ENCODE data around the gene KCNJ8.
"Not testable (repeated sequence)": the region's sequence is repeated elsewhere in the genome, so short reads cannot be mapped to it uniquely, and the experiment has no call there.

KCNJ8 gene

DNA sequence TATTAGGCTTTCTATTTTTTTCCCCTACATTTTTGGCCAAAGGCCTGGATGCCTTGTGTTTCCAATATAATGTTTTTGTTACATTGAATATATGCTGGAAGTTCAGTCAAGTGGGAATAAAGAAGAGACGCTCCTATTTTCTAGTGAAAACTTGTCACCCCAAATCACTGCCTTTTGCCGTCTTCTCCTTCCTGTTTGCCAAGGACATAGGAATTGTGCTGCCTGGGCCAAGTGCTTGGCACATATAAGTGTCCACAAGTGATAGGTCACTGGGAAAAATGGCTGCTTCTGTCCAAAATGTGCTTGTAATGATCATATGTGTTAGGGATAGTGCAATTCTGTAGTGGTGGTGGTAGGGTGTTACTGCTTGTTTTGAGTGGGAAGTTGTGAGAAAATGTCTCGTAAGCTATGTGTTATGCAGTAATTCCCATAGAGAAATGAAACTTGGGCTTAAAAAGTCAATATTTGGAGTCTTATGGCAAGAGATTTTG lies 11.6 kb upstream of the KCNJ8 start:
- no peak for DNase-seq (ENCODE audit: low read depth)

- not testable (repeated sequence) for DNase-seq (ENCODE audit: low read depth)
Observed at GRCh38 chr12:21782723-21783122, 8.2 kb upstream of the KCNJ8 start.

GRCh38 chr12:21780786-21781185 lies 6.3 kb upstream of the KCNJ8 start:
- DNase-seq (ENCODE audit: low read depth), result no peak

GRCh38 chr12:21776175-21776574 lies 1.7 kb upstream of the KCNJ8 start:
- DNase-seq (ENCODE audit: low read depth), result no peak

GRCh38 chr12:21775133-21775820 lies 771 bp upstream of the KCNJ8 start:
- no peak for DNase-seq (ENCODE audit: low read depth)

- DNase-seq (ENCODE audit: low read depth), result no peak
Observed at GRCh38 chr12:21773806-21774205, 700 bp downstream of the KCNJ8 start.

GRCh38 chr12:21773263-21773741 lies 1.2 kb downstream of the KCNJ8 start:
- no peak for DNase-seq (ENCODE audit: low read depth)

DNA sequence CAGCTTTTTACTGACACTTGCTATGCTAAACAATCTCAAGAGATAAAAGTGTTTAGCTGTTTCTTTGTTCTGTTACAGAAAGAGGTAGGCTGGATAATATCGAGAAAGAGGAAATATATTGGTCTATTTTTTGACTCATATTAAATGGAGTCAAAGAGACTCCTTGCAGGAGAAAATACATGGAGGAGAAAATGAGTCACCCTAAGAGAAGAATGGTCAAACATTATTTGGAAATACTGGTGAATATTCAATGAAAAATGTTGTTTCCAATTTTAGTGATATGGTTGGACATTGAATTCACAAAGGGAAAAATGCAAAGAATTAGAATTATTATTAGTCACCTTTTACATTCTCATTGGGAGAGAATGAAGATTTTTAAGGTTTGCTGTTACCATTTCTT lies 3.2 kb downstream of the KCNJ8 start:
- no peak for DNase-seq (ENCODE audit: low read depth)

GRCh38 chr12:21769307-21769706 lies 5.2 kb downstream of the KCNJ8 start:
- no peak for DNase-seq (ENCODE audit: low read depth)

- DNase-seq (ENCODE audit: low read depth), result no peak
Observed at GRCh38 chr12:21766403-21766802, 8.1 kb downstream of the KCNJ8 start.

GRCh38 chr12:21764950-21765349 lies 9.6 kb downstream of the KCNJ8 start:
- DNase-seq (ENCODE audit: low read depth), result no peak

DNA sequence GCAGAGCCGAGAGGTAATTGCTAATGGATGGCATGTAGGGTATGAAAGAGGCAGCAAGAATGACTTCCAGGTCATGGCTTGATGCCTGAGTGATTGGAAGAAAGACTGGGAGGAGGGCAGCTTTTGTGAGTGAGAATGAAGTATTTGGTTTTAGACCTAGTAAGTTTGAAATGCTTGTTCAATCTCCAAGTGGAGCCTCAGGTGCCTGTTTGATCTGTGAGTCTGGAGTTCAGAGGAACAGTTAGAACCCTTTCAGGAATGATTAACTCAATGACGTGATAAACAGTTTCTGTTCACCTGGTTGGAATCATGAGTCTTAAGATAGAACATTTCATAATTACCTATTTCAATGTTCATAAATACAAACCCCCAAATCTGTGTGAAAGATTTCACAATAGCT lies 10.4 kb downstream of the KCNJ8 start:
- no peak for DNase-seq (ENCODE audit: low read depth)

GRCh38 chr12:21763531-21763930 lies 11.0 kb downstream of the KCNJ8 start:
- no peak for DNase-seq (ENCODE audit: low read depth)

DNA sequence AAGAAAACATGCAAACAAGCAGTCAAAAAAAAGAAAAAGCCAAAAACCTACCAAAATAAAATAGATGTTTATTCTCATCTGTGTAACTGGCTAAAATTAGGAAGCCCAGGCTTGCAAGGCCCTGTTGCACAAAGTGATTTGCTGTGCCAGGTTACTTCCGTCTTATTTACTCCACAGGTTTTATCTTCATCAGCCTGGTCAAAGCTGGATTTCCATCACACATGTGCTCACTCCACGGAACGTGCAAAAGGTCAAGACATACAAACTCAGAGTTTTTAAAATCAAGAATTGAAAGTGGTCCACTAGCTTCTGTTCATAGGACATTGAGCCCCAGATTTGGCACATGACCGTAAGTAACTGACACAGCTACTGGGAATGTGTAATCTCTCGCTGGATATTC lies 14.8 kb downstream of the KCNJ8 start:
- DNase-seq (ENCODE audit: low read depth), result no peak

DNA sequence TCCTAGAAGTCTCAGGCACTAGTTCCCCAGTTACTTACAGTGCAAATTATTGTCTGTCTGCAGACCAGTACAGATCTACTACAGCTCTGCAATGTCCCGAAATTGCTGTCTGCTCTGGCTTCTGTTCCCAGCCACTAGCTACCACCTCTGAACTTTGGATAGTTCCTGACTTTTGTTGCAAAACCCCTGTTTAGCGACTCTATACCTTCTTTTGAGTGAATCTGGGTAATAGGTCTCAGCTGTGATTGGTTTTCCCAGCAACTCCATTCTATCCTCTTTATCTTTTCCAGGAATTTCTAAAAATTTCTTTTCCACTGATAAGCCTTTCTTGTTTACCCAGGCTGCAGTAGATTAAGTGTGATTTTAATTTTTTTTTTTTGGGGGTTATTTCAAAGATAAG lies 16.8 kb downstream of the KCNJ8 start:
- DNase-seq (ENCODE audit: low read depth), result no peak

DNA sequence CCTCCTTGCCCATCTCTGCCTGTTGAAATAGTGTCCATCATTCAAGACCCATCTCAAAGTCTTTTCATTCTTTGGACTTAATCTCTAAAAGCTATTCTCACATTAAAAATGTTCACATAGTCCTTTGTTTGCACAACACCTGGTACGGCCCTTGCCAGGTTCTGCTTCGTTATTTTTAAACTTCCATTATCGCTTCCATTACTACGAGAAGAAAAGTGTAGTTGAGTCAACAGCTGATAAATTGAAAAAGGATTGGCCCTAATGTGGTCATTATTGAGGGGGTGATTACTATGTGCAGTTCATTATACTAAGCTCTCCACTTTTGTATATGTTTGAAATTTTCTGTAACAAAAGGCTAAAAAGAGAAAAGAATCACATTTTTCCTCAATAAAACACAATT lies 17.8 kb downstream of the KCNJ8 start:
- no peak for DNase-seq (ENCODE audit: low read depth)

- DNase-seq (ENCODE audit: low read depth), result no peak
Observed at GRCh38 chr12:21751517-21751916, 23.0 kb downstream of the KCNJ8 start.

GRCh38 chr12:21745258-21745657 lies 29.2 kb downstream of the KCNJ8 start:
- DNase-seq (ENCODE audit: low read depth), result no peak

- DNase-seq (ENCODE audit: low read depth), result no peak
Observed at GRCh38 chr12:21731144-21731543, 43.4 kb downstream of the KCNJ8 start.

DNA sequence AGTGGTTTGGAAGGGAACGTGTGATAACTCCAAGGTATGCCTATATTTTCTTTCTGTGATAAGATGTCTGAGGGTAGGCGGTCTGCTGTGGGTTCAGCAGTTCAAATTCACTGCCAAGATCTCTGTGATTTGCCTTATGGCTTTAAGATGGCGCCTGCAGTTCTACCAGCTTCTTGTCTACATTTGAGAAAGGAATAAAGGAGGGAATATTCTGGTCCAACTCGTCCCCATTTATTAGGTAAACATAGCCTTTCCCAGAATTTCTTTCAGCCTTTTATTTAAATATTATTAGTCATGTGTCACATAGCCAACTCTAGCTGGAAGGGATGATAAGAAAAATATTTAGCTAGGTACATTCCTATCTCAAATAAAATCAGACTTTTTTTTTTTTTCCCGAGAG lies 48.8 kb downstream of the KCNJ8 start:
- no peak for DNase-seq (ENCODE audit: low read depth)

- no peak for DNase-seq (ENCODE audit: low read depth)
Observed at GRCh38 chr12:21718944-21719650, 55.4 kb downstream of the KCNJ8 start.

DNA sequence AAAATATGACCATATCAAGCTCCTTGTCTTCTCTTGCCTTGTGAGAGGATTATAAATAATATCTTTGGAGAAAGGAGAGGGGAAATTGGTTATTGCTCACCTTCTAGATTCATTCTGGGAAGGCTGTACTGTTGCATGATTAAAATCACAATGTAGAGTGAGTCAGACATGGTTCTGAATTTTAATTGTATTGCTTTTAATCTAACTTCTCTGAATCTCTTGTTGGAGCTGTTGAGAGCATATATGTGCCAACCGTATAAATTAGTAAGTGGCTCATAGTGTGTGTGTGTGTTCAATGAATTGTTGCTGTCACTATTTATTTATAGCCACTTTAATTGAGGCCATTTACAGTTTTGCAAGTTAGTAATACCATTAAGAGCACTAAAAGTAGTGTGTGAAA lies 56.1 kb downstream of the KCNJ8 start:
- no peak for DNase-seq (ENCODE audit: low read depth)

- no peak for DNase-seq (ENCODE audit: low read depth)
Observed at GRCh38 chr12:21717767-21718166, 56.7 kb downstream of the KCNJ8 start.

DNA sequence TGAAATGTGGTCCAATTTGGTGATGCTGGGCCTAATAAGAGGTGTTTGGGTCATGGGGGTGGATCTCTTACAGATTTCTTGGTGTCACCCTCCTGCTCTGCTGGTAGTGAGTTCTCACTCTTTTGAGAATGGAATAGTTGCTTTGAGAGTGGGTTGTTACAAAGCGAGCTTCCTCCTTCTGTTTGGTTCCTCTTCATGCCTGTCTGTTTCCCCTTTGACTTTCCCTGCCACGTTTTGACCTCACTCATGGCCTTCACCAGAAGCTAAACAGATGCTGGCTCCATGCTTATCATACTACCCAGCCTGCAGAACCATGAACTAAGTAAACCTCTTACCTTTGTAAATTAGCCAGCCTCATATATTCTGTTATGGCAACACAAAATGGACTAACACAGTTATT lies 59.1 kb downstream of the KCNJ8 start:
- DNase-seq (ENCODE audit: low read depth), result no peak
